Naive B cell (primary cell): ENCODE data around the gene TBL3. TPM values are rescaled to one million over a fixed set of nuclear protein-coding genes. Genes with fewer than 3 reads are reported as not detected.
"Not testable (repeated sequence)": the region's sequence is repeated elsewhere in the genome, so short reads cannot be mapped to it uniquely, and the experiment has no call there.

Experiments
- ATAC-seq, 2 donors: fragments of 150-1000 bp; cut with Tn5 transposase; 2 replicates each; pipeline ENCODE4 v1.10.0; 2021; ENCODE audit warnings: low read depth in 2 of 2, mild to moderate bottlenecking in 2 of 2, moderate library complexity in 2 of 2
- DNase-seq: peaks from one replicate; pipeline ENCODE4 v3.0.0; 2022
- H3K27ac Mint-ChIP-seq, 6 donors: one replicate each; pipeline ENCODE4 v1.8.0; 2020 to 2022; ENCODE audit warnings: mild to moderate bottlenecking in 6 of 6, mixed read lengths in 6 of 6, moderate library complexity in 5 of 6, inconsistent platforms in 2 of 6
- H3K27me3 Mint-ChIP-seq, 3 donors: one replicate each; pipeline ENCODE4 v1.8.0; 2021 to 2022; ENCODE audit warnings: mixed read lengths in 3 of 3, mild to moderate bottlenecking in 1 of 3
- H3K36me3 Mint-ChIP-seq, 2 donors: one replicate each; pipeline ENCODE4 v1.8.0; 2020 to 2022; ENCODE audit warnings: mixed read lengths in 2 of 2, inconsistent platforms in 1 of 2, mild to moderate bottlenecking in 1 of 2
- H3K4me1 Mint-ChIP-seq, 3 donors: one replicate each; pipeline ENCODE4 v1.8.0; 2020 to 2022; ENCODE audit warnings: mixed read lengths in 3 of 3, inconsistent platforms in 1 of 3, mild to moderate bottlenecking in 1 of 3, moderate library complexity in 1 of 3
- H3K4me3 Mint-ChIP-seq, 8 donors: one replicate each; pipeline ENCODE4 v1.8.0; 2020 to 2022; ENCODE audit warnings: mild to moderate bottlenecking in 8 of 8, mixed read lengths in 8 of 8, moderate library complexity in 8 of 8, inconsistent platforms in 2 of 8
- H3K9me3 Mint-ChIP-seq, 7 donors: one replicate each; pipeline ENCODE4 v1.8.0; 2020 to 2022; ENCODE audit warnings: mixed read lengths in 7 of 7, mild to moderate bottlenecking in 5 of 7, inconsistent platforms in 2 of 7, moderate library complexity in 1 of 7
- polyA plus RNA-seq, 6 donors: library from polyadenylated mRNA; unstranded; fragments of 300-500 nt; fragmentation: Illumina TruSeq; gene quantifications; one replicate each; pipeline ENCODE4 v1.2.3, GENCODE V29; 2021; ENCODE audit warnings: low read depth in 6 of 6

TBL3 gene
- polyA plus RNA-seq, 6 donors from 2014 or later = 10.9 to 54.8 (median 35.4) TPM

DNA sequence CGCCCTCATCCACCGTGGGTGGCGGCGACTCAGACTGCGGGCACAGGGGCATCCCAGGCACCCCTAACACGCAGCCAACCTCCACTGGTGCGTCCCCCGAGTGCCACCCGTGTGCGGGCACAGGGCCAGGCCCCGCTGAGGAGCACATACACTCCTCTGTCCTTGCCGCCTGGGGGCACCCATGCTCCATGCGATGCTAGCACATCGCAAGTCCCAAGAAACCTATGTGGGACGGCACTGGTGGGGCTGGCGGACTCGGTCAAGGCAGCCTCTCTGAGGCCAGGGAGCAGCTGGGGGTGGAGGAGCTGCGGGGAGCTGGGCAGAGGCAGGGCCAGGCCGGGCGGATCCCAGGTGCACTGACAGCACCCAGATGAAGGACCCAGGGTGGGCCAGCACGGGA is 33.8 kb downstream of the TBL3 start:
- Mint-ChIP-seq H3K9me3 (no peaks in the 10 kb centered on the region), H3K27ac (peak overlapping the region in 1 of 6 donors; percentile 29), H3K36me3 (no peaks in the 10 kb centered on the region), H3K4me3 (peak overlapping the region in 3 of 8 donors; percentile 42 to 74 (median 50)), H3K27me3 (no peaks in the 10 kb centered on the region), H3K4me1 (peaks cover 38 to 58% (median 38%) of the 10 kb centered on the region in 3 donors)
- ATAC-seq (no peak), DNase-seq (no peak)

DNA sequence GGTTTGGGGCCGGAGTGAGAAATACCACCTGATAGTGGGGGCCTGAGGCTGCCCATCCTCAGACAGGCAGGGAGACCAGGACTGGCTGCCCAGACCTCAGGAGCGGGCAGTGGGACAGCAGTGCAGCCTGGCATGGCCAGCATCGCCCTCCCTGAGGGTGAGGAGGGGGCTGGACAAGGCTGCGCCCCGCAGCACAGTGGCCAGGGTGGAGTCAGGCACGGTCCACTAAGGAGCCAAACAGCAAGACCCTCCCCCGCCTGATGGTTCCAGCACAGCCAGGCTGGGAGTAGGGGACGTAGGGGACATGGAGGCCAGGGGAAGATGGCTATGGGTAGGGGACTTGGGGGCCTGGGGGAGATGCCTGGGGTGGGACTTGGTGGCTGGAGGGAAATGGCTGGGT is 34.5 kb downstream of the TBL3 start:
- Mint-ChIP-seq H3K4me1 (peaks cover 38 to 58% (median 38%) of the 10 kb centered on the region in 3 donors), H3K4me3 (peak overlapping the region in 5 of 8 donors; percentile 22 to 74 (median 51)), H3K27me3 (no peaks in the 10 kb centered on the region), H3K36me3 (no peaks in the 10 kb centered on the region), H3K9me3 (no peaks in the 10 kb centered on the region), H3K27ac (peak overlapping the region in 2 of 6 donors; percentile 71 to 81)
- ATAC-seq (no peak), DNase-seq (no peak)

GRCh38 chr16:2007081-2007836 is 35.4 kb downstream of the TBL3 start:
- DNase-seq = no peak
- H3K9me3 Mint-ChIP-seq = no peaks in the 10 kb centered on the region
- peak overlapping the region in 1 of 6 donors; percentile 60 for H3K27ac Mint-ChIP-seq
- no peak for ATAC-seq
- peaks cover 38 to 58% (median 38%) of the 10 kb centered on the region in 3 donors for H3K4me1 Mint-ChIP-seq
- H3K27me3 Mint-ChIP-seq = no peaks in the 10 kb centered on the region
- H3K4me3 Mint-ChIP-seq = peak overlapping the region; percentile 72 to 89 (median 79)
- H3K36me3 Mint-ChIP-seq = no peaks in the 10 kb centered on the region

DNA sequence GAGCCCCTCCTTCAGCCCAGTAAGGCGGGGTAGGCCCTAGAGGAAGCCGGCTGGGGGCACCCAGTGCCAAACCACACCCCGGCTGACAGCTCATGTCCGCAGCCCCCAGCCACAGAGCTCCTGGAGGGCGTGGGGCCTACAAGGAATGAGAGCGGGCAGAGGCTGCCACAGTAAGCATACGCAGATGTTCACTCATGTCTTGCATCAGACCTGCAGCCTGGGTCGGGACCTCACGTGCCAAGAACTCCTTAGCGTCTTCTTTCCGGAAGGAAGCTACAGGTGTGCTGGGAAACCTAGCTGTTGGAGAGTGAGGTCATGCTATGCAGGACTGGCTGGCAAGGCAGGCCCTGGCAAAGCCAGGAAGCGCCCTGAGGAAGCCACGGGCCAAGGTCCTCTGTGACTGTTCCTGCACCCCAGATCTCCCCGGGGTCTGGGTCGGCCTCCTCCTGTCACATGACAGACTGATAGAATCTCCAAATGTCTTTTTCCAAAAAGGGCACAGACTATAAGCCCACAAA is 36.2 kb downstream of the TBL3 start:
- ATAC-seq (no peak), DNase-seq (no peak)
- H3K9me3 Mint-ChIP-seq = no peaks in the 10 kb centered on the region
- peak overlapping the region; percentile 72 to 93 (median 82) for H3K4me3 Mint-ChIP-seq
- H3K27ac Mint-ChIP-seq = peak overlapping the region in 4 of 6 donors; percentile 5 to 60 (median 10)
- no peaks in the 10 kb centered on the region for H3K27me3 Mint-ChIP-seq
- H3K4me1 Mint-ChIP-seq = peaks cover 38 to 58% (median 38%) of the 10 kb centered on the region in 3 donors
- no peaks in the 10 kb centered on the region for H3K36me3 Mint-ChIP-seq

DNA sequence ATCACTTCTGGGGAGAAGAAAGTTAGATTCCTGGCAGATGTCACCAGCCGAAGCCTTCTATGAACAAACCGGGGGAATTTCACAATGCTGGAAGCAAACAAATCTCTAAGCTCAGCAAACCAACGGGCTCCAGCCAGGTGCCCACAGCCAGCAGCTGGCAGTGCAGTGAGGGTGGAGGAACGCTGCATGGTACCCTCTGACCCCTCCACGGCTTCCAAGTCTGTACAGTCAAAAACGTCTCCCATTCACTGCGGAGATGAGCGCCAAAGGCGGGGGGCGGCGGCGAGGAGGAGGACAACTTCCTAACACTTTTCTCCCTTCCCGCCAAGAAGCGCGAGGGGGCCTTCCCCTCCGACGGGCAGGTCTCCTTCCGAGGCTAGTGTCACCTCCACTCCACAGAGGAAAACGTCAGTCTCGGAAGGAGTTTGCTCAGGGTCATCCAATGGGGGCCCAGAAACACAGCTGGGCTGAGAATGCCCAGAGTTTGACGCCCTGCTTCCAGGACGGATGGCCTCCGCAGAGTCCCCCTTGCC is 36.8 kb downstream of the TBL3 start:
- Mint-ChIP-seq H3K27ac (peak overlapping the region; percentile 10 to 60 (median 34)), H3K4me3 (peak overlapping the region; percentile 65 to 93 (median 82)), H3K27me3 (no peaks in the 10 kb centered on the region), H3K9me3 (no peaks in the 10 kb centered on the region), H3K36me3 (no peaks in the 10 kb centered on the region), H3K4me1 (peaks cover 38 to 58% (median 38%) of the 10 kb centered on the region in 3 donors)
- ATAC-seq = no peak
- no peak for DNase-seq

DNA sequence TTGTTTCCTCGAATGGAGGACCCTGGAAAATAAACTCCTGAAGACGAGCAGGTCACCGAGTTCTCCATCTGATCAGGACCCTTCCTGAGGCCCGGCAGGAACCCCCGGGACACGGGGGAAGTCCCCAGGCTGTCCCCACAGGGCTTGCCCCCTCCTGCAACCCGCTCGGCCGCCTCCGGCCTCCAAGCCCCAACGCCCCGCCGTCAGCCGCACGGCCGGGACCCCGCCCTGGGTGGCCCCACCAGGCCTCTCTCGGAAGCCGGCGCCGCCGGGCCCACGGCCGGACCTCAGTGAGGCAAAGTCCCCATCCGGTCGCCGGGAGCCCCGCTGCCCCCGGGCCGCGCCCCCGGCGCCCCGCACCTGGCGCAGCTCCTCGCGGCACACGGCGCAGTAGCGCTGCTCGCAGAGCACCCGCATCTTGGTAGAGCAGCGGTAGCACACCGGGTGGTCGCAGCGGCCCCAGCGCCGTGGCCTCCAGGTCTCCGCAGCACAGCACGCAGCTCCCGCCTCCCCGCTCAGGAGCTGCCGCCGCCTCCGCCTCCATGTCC is 37.4 kb downstream of the TBL3 start:
- peak; percentile 47 to 50 for ATAC-seq
- Mint-ChIP-seq H3K27me3 (no peaks in the 10 kb centered on the region), H3K9me3 (no peaks in the 10 kb centered on the region), H3K36me3 (no peaks in the 10 kb centered on the region), H3K27ac (peak overlapping the region in 4 of 6 donors; percentile 17 to 90 (median 43)), H3K4me1 (peaks cover 38 to 54% (median 38%) of the 10 kb centered on the region in 3 donors), H3K4me3 (peak overlapping the region; percentile 65 to 93 (median 82))
- DNase-seq = no peak

DNA sequence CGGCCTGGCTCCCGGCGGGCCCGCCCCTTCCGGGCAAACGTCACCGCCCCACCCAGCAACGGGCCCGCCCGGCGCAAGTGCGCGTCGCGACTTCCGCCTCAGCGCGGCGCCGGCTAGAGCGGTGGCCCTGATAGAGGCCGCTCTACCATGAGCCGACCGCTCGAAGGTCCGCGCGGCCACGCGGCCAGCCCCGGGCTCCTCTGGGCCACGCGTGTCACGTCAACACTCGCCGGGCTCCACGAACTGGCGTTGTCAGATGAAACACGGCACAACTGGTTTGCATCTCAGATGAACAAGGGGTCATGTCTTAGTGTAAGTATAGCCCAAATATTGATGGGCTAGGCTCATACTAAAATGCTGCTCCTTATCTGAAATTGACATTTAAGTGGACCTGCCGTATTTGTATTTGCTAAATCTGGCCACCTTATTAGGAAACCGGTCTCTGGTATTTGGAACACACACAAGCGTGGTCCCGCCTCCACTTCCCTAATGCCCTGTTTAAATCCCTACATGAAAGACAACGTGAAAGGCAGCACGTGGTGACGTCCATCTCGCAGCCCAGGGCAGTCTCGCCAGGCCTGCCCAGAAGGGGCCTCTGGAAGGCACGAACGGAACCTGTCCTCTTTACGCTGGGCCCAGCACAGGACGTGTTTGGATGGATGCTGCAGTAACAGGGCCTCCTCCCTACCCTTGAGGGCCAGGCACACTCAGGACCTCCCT is 38.1 kb downstream of the TBL3 start, which contains the start of gene ZNF598:
Gene ZNF598 (minus strand): TSS at position 31 of the 720 bp plus-strand sequence.
- Mint-ChIP-seq H3K27ac (peak within 1 kb of the TSS; percentile 90 to 98 (median 97)), H3K4me1 (peaks cover 38 to 47% (median 38%) of the 10 kb centered on the region in 3 donors), H3K27me3 (no peaks in the 10 kb centered on the region), H3K36me3 (no peaks in the 10 kb centered on the region), H3K9me3 (no peaks in the 10 kb centered on the region), H3K4me3 (peak within 1 kb of the TSS; percentile 81 to 97 (median 93))
- DNase-seq = peak; percentile 80
- peak; percentile 96 to 97 for ATAC-seq

DNA sequence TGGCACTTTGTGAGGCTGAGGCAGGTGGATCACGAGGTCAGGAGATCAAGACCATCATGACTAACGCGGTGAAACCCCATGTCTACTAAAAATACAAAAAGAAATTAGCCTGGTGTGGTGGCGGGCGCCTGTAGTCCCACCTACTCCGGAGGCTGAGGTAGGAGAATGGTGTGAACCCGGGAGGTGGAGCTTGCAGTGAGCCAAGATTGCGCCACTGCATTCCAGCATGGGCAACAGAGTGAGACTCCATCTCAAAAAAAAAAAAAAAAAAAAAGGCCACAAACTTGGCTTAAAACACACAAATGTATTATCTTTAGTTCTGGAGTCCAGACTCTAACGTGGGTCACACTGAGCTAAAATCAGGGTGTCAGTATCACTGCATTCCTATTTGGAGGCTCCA is 39.9 kb downstream of the TBL3 start:
- not testable (repeated sequence) for H3K27me3 Mint-ChIP-seq, ATAC-seq, H3K36me3 Mint-ChIP-seq, DNase-seq, H3K9me3 Mint-ChIP-seq
- H3K4me1 Mint-ChIP-seq = peaks cover 24 to 29% (median 27%) of the 10 kb centered on the region in 3 donors
- H3K4me3 Mint-ChIP-seq = peak overlapping the region in 2 of 8 donors; percentile 9 to 41
- peak overlapping the region in 1 of 6 donors; percentile 51 for H3K27ac Mint-ChIP-seq

GRCh38 chr16:2013527-2013926 is 41.7 kb downstream of the TBL3 start:
- Mint-ChIP-seq H3K9me3 (no peaks in the 10 kb centered on the region), H3K27me3 (peaks cover 0 to 14% (median 9%) of the 10 kb centered on the region in 3 donors), H3K4me1 (peaks cover 8 to 11% (median 11%) of the 10 kb centered on the region in 3 donors), H3K36me3 (no peaks in the 10 kb centered on the region), H3K27ac (peak overlapping the region in 1 of 6 donors; percentile 83), H3K4me3 (peak overlapping the region in 2 of 8 donors; percentile 33 to 57)
- DNase-seq (no peak), ATAC-seq (no peak)

DNA sequence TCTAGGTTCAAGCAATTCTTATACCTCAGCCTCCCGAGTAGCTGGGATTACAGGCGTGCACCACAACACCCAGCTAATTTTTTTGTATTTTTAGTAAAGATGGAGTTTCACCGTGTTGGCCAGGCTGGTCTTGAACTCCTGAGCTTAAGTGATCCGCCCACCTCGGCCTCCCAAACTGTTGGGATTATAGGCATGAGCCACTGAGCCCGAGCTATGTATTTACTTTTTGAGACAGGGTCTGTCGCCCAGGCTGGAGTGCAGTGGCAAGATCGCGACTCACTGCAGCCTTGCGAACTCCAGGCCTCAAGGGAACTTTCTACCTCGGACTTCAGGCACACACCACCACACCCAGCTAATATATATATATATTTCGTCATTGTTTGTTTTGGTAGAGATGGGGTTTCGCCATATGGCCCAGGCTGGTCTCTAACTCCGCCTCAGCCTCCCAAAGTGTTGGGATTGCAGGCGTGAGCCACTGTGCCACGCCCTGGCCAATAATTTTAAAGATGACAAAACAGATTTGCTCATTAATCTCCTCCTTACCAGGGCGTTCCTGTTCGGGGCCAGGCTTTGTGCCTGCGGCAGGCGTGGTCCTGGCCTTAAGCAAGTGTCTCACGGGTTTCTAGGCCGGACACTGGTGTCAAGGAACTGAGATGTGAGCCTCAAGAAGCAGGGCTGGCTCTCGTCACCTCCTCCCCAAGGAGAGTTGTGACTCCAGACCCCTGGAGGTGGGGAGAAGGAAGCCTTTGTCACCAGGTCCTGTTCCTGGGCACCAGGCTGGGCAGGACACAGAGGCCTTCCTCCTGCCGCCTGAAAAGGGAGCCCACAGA is 43.5 kb downstream of the TBL3 start:
- peaks cover 0 to 24% (median 16%) of the 10 kb centered on the region in 3 donors for H3K27me3 Mint-ChIP-seq
- H3K36me3 Mint-ChIP-seq = no peaks in the 10 kb centered on the region
- H3K9me3 Mint-ChIP-seq = no peaks in the 10 kb centered on the region
- peaks cover 0 to 2% (median under 1%) of the 10 kb centered on the region in 3 donors for H3K4me1 Mint-ChIP-seq
- ATAC-seq (no peak), DNase-seq (no peak)
- peak overlapping the region in 1 of 6 donors; percentile 9 for H3K27ac Mint-ChIP-seq
- H3K4me3 Mint-ChIP-seq = peak overlapping the region in 1 of 8 donors; percentile 60

- H3K36me3 Mint-ChIP-seq = no peaks in the 10 kb centered on the region
- ATAC-seq = no peak
- no peak for DNase-seq
- H3K4me1 Mint-ChIP-seq = peaks cover 0 to 5% (median 5%) of the 10 kb centered on the region in 3 donors
- no peak overlapping the region for H3K27ac Mint-ChIP-seq
- peaks cover 0 to 30% (median 16%) of the 10 kb centered on the region in 3 donors for H3K27me3 Mint-ChIP-seq
- no peaks in the 10 kb centered on the region for H3K9me3 Mint-ChIP-seq
- H3K4me3 Mint-ChIP-seq = no peak overlapping the region
Measured at GRCh38 chr16:2015947-2016208, 44.0 kb downstream of the TBL3 start.

GRCh38 chr16:2016407-2016922 is 44.6 kb downstream of the TBL3 start:
- DNase-seq = no peak
- Mint-ChIP-seq H3K36me3 (no peaks in the 10 kb centered on the region), H3K27ac (no peak overlapping the region), H3K9me3 (no peaks in the 10 kb centered on the region), H3K4me1 (peaks cover 0 to 8% (median 5%) of the 10 kb centered on the region in 3 donors), H3K27me3 (peaks cover 0 to 36% (median 20%) of the 10 kb centered on the region in 3 donors), H3K4me3 (no peak overlapping the region)
- ATAC-seq = no peak
